GM21825 (cell line): ENCODE results near the gene ITGB5.

Experiments
- ATAC-seq: cut with Tn5 transposase; IDR thresholded peaks from one replicate; pipeline ENCODE4 v1.9.1; 2021; ENCODE audit warnings: mild to moderate bottlenecking, moderate library complexity; ENCODE audit not compliant: unreplicated experiment

The ITGB5 gene

GRCh38 chr3:124816206-124816605 lies 71.0 kb downstream of the ITGB5 start:
- ATAC-seq = no peak

GRCh38 chr3:124815781-124816180 lies 71.4 kb downstream of the ITGB5 start:
- no peak for ATAC-seq

GRCh38 chr3:124814620-124815421 lies 72.3 kb downstream of the ITGB5 start:
- ATAC-seq = no peak

- no peak for ATAC-seq
Measured at GRCh38 chr3:124813541-124813940, 73.6 kb downstream of the ITGB5 start.

- ATAC-seq = no peak
Measured at GRCh38 chr3:124812291-124813265, 74.6 kb downstream of the ITGB5 start.

GRCh38 chr3:124811436-124811835 lies 75.7 kb downstream of the ITGB5 start:
- ATAC-seq = no peak

- no peak for ATAC-seq
Measured at GRCh38 chr3:124810970-124811369, 76.2 kb downstream of the ITGB5 start.

- no peak for ATAC-seq
Measured at GRCh38 chr3:124809039-124809438, 78.1 kb downstream of the ITGB5 start.

GRCh38 chr3:124805671-124806070 lies 81.5 kb downstream of the ITGB5 start:
- no peak for ATAC-seq

GRCh38 chr3:124804875-124805274 lies 82.3 kb downstream of the ITGB5 start:
- no peak for ATAC-seq

- no peak for ATAC-seq
Measured at GRCh38 chr3:124802702-124803101, 84.5 kb downstream of the ITGB5 start.

- ATAC-seq = no peak
Measured at GRCh38 chr3:124802061-124802698, 85.0 kb downstream of the ITGB5 start.

- no peak for ATAC-seq
Measured at GRCh38 chr3:124800511-124801258, 86.5 kb downstream of the ITGB5 start.

GRCh38 chr3:124800076-124800475 lies 87.1 kb downstream of the ITGB5 start:
- no peak for ATAC-seq

- ATAC-seq = no peak
Measured at GRCh38 chr3:124799676-124800075, 87.5 kb downstream of the ITGB5 start.

GRCh38 chr3:124797426-124797945 lies 89.7 kb downstream of the ITGB5 start:
- no peak for ATAC-seq

- no peak for ATAC-seq
Measured at GRCh38 chr3:124796477-124796876, 90.7 kb downstream of the ITGB5 start.

GRCh38 chr3:124793054-124793739 lies 94.0 kb downstream of the ITGB5 start:
- ATAC-seq = no peak

- ATAC-seq = no peak
Measured at GRCh38 chr3:124792341-124793040, 94.7 kb downstream of the ITGB5 start.
